Right forelimb (tissue), 1 donor: ENCODE measurements around the gene GIGYF1.

ENCODE experiments used
- DNase-seq: peaks from one replicate; pipeline ENCODE4 v3.0.0-alpha.2; 2018

GIGYF1 gene

GRCh38 chr7:100683659-100684533, 10.2 kb downstream of the GIGYF1 start:
- no peak for DNase-seq

GRCh38 chr7:100682991-100683658, 10.9 kb downstream of the GIGYF1 start:
- DNase-seq: no peak

GRCh38 chr7:100682228-100682741, 11.8 kb downstream of the GIGYF1 start:
- no peak for DNase-seq

GRCh38 chr7:100681491-100682227, 12.4 kb downstream of the GIGYF1 start:
- peak; percentile 48 for DNase-seq

- peak; percentile 50 for DNase-seq
Observed at GRCh38 chr7:100680576-100681271, 13.3 kb downstream of the GIGYF1 start.

- no peak for DNase-seq
Observed at GRCh38 chr7:100679927-100680575, 14.0 kb downstream of the GIGYF1 start.

- no peak for DNase-seq
Observed at GRCh38 chr7:100679129-100679926, 14.7 kb downstream of the GIGYF1 start.

- no peak for DNase-seq
Observed at GRCh38 chr7:100678291-100678984, 15.6 kb downstream of the GIGYF1 start.

- no peak for DNase-seq
Observed at GRCh38 chr7:100677308-100678267, 16.5 kb downstream of the GIGYF1 start.

- no peak for DNase-seq
Observed at GRCh38 chr7:100676501-100677306, 17.3 kb downstream of the GIGYF1 start.

- peak; percentile 77 for DNase-seq
Observed at GRCh38 chr7:100675581-100676350, 18.3 kb downstream of the GIGYF1 start.

- no peak for DNase-seq
Observed at GRCh38 chr7:100675105-100675451, 19.0 kb downstream of the GIGYF1 start.

- DNase-seq: peak; percentile 63
Observed at GRCh38 chr7:100674411-100675104, 19.5 kb downstream of the GIGYF1 start.

GRCh38 chr7:100673942-100674410, 20.1 kb downstream of the GIGYF1 start:
- DNase-seq: peak; percentile 74

GRCh38 chr7:100673302-100673941, 20.6 kb downstream of the GIGYF1 start, which contains the start of gene GNB2:
Gene GNB2 (plus strand): TSS chr7:100673740. CDS start chr7:100676266, 2,526 bp downstream.
- DNase-seq: peak; percentile 100
